Trophoblast cell (in vitro differentiated cells and primary cell): ENCODE results near the gene ADAM15.

Experiments
- DNase-seq, 2 donors: peaks; one replicate each; pipeline ENCODE4 v3.0.0-alpha.2; 2016
- H2AFZ ChIP-seq: 2 replicates; pipeline ENCODE4 v1.6.1; 2013; ENCODE audit warnings: low read length, moderate library complexity, mild to moderate bottlenecking; ENCODE audit not compliant: insufficient read depth, poor library complexity
- H2AK5ac ChIP-seq: 2 replicates; pipeline ENCODE4 v1.6.1; 2013; ENCODE audit warnings: mild to moderate bottlenecking, low read length
- H2BK120ac ChIP-seq: 2 replicates; pipeline ENCODE4 v1.6.1; 2013; ENCODE audit warnings: low read length, mild to moderate bottlenecking, moderate library complexity; ENCODE audit not compliant: insufficient read depth, poor library complexity
- H2BK12ac ChIP-seq: 2 replicates; pipeline ENCODE4 v1.6.1; 2013; ENCODE audit warnings: mild to moderate bottlenecking, low read length, moderate library complexity
- H2BK5ac ChIP-seq: 2 replicates; pipeline ENCODE4 v1.6.1; 2013; ENCODE audit warnings: low read length, low read depth, moderate library complexity, mild to moderate bottlenecking; ENCODE audit not compliant: poor library complexity
- H3K14ac ChIP-seq: 2 replicates; pipeline ENCODE4 v1.6.1; 2013; ENCODE audit warnings: mild to moderate bottlenecking, low read length
- H3K18ac ChIP-seq: 2 replicates; pipeline ENCODE4 v1.6.1; 2013; ENCODE audit warnings: mild to moderate bottlenecking, low read length
- H3K23ac ChIP-seq: 2 replicates; pipeline ENCODE4 v1.6.1; 2013; ENCODE audit warnings: low read length
- H3K27ac ChIP-seq: 2 replicates; pipeline ENCODE4 v1.5.1; 2013; ENCODE audit warnings: low read depth, mild to moderate bottlenecking, inconsistent platforms, low read length, moderate library complexity
- H3K27me3 ChIP-seq: 2 replicates; pipeline ENCODE4 v1.6.1; 2013; ENCODE audit warnings: inconsistent platforms, mild to moderate bottlenecking, low read length, moderate library complexity; ENCODE audit not compliant: insufficient read depth
- H3K36me3 ChIP-seq, 2 experiments: 1 replicate in 1 of 2; 2 replicates in 1 of 2; pipeline ENCODE4 v1.6.1; 2013; ENCODE audit warnings: low read length in 2 of 2, mild to moderate bottlenecking in 2 of 2, moderate library complexity in 1 of 2; ENCODE audit not compliant: insufficient read depth in 2 of 2, control insufficient read depth in 1 of 2
- H3K4ac ChIP-seq: 2 replicates; pipeline ENCODE4 v1.6.1; 2013; ENCODE audit warnings: low read depth, mild to moderate bottlenecking, low read length, moderate library complexity
- H3K4me1 ChIP-seq, 2 experiments: 1 replicate in 1 of 2; 2 replicates in 1 of 2; pipeline ENCODE4 v1.6.1; 2013; ENCODE audit warnings: low read length in 2 of 2, mild to moderate bottlenecking in 2 of 2, moderate library complexity in 1 of 2; ENCODE audit not compliant: insufficient read depth in 2 of 2, control insufficient read depth in 1 of 2
- H3K4me2 ChIP-seq: 2 replicates; pipeline ENCODE4 v1.6.1; 2013; ENCODE audit warnings: inconsistent platforms, mild to moderate bottlenecking, low read length, moderate library complexity
- H3K4me3 ChIP-seq: 2 replicates; pipeline ENCODE4 v1.5.1; 2013; ENCODE audit warnings: mild to moderate bottlenecking, low read depth, low read length, inconsistent platforms
- H3K79me1 ChIP-seq: one replicate; pipeline ENCODE4 v1.6.1; 2013; ENCODE audit warnings: low read length
- H3K79me2 ChIP-seq: 2 replicates; pipeline ENCODE4 v1.6.1; 2013; ENCODE audit warnings: low read length, mild to moderate bottlenecking; ENCODE audit not compliant: control insufficient read depth, insufficient read depth, poor library complexity
- H3K9ac ChIP-seq: 2 replicates; pipeline ENCODE4 v1.6.1; 2013; ENCODE audit warnings: mild to moderate bottlenecking, low read length
- H3K9me3 ChIP-seq: 2 replicates; pipeline ENCODE4 v1.6.1; 2013; ENCODE audit warnings: low read depth, mild to moderate bottlenecking, control low read depth, inconsistent platforms, low read length; ENCODE audit not compliant: insufficient read depth
- H4K12ac ChIP-seq: 2 replicates; pipeline ENCODE4 v1.6.1; 2013; ENCODE audit warnings: low read depth, mild to moderate bottlenecking, low read length, moderate library complexity
- H4K8ac ChIP-seq: 2 replicates; pipeline ENCODE4 v1.6.1; 2013; ENCODE audit warnings: low read depth, mild to moderate bottlenecking, low read length, moderate library complexity
- H4K91ac ChIP-seq: one replicate; pipeline ENCODE4 v1.6.1; 2013; ENCODE audit warnings: low read depth, mild to moderate bottlenecking, low read length, moderate library complexity
- WGBS: extraction: QIAGEN DNeasy Blood & Tissue Kit; methylation state at CpG from one replicate; pipeline ENCODE4 v1.1.7; 2013; ENCODE audit warnings: missing lambda C conversion rate; ENCODE audit not compliant: insufficient read length, insufficient coverage; ENCODE audit errors: extremely low coverage; 5-methylcytosine and 5-hydroxymethylcytosine counted together

The ADAM15 gene

DNA sequence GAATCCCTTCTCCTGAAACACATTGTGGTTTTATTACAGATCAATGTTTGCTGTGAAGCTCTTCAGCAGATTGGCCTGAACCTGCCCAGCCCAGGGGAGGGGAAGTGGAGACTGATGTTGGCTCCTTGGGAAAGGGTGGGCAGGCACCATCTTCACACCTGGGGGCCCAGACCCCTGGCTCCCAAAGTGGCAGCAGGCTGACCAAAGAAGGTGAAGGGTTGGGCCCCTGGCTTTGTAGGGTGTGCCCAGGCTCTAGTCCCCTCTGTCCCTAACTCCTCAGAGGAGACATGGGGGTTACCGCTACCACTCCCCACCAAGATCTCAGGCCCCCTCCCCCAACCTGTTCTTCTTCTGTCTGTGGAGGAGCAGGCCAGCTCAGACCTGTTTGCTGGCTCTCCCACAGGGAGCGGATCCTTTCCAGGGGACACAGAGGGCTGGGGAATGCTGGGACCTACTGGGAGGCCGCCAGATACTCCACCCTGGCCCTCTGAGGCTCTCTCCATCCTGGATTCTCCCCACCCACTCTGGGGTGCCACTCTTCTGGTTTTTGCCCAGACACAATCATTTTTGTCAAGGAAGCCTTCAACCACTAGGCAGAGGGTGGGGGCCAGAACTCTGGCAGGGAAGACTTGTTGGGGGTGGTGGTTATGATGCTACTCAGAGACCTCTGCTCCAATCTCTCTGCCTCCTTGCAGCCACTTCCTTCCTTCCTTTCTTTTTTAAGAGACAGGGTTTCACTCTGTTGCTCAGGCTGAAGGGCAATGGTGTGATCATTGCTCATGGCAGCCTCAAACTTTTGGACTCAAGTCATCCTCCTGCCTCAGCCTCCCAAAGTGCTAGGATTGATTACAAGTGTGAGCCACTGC is 22.5 kb downstream of the ADAM15 start:
- Histone ChIP-seq H3K23ac (no peak overlapping the region), H3K79me1 (no peaks in the 10 kb centered on the region), H3K4me1 (peaks cover 4 to 15% of the 10 kb centered on the region in 2 experiments), H4K12ac (no peak overlapping the region), H2AK5ac (no peak overlapping the region), H4K8ac (no peak overlapping the region), H2AFZ (no peak overlapping the region), H3K14ac (no peak overlapping the region), H3K4ac (no peak overlapping the region), H2BK5ac (no peak overlapping the region), H3K27ac (no peak overlapping the region), H3K9ac (no peak overlapping the region), H3K79me2 (no peaks in the 10 kb centered on the region), H3K27me3 (peaks cover 21% of the 10 kb centered on the region), H4K91ac (no peak overlapping the region), H3K4me3 (no peak overlapping the region), H3K18ac (no peak overlapping the region), H2BK12ac (no peak overlapping the region), H3K9me3 (peaks cover 5% of the 10 kb centered on the region), H3K36me3 (peaks cover 10 to 11% of the 10 kb centered on the region in 2 experiments), H3K4me2 (no peak overlapping the region), H2BK120ac (no peak overlapping the region)
- no CpG with 5 or more reads among the region's 3 CpGs for WGBS
- no peak for DNase-seq

DNA sequence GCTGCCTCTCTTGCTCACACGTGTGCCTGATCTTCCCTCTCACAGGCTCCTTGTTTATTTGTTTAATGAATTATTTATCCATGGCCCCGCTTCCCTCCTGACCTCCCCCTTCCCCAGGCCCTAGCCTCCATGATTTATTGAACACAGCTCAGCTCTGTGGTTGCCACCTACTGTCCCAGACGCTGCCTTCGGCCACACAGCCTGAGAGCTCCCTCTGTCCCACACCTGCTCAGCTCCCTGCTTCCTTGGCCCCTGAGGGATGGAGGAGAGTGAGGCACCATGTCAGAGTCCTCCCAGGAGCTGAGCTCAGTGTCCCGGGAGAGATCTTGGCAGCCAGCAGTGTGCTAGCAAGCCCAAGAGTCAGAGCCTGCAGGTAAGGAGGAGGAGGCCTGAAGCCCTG is 24.4 kb downstream of the ADAM15 start:
- no peak for DNase-seq
- no peak overlapping the region for H3K14ac ChIP-seq
- H3K4me1 ChIP-seq, result peaks cover 11 to 24% of the 10 kb centered on the region in 2 experiments
- no peaks in the 10 kb centered on the region for H3K79me2 ChIP-seq
- no peak overlapping the region for H3K4me2 ChIP-seq
- peaks cover 4% of the 10 kb centered on the region for H3K9me3 ChIP-seq
- no peak overlapping the region for H2AFZ ChIP-seq
- no peak overlapping the region for H3K27ac ChIP-seq
- no peak overlapping the region for H2BK12ac ChIP-seq
- H4K91ac ChIP-seq, result no peak overlapping the region
- H4K12ac ChIP-seq, result no peak overlapping the region
- no peak overlapping the region for H2AK5ac ChIP-seq
- H3K23ac ChIP-seq, result no peak overlapping the region
- H4K8ac ChIP-seq, result no peak overlapping the region
- H3K4me3 ChIP-seq, result no peak overlapping the region
- no peak overlapping the region for H3K18ac ChIP-seq
- no peaks in the 10 kb centered on the region for H3K79me1 ChIP-seq
- no CpG with 5 or more reads among the region's 5 CpGs for WGBS
- no peak overlapping the region for H3K4ac ChIP-seq
- H2BK5ac ChIP-seq, result no peak overlapping the region
- H3K9ac ChIP-seq, result no peak overlapping the region
- H3K27me3 ChIP-seq, result peaks cover 36% of the 10 kb centered on the region
- no peak overlapping the region for H2BK120ac ChIP-seq
- no peaks in the 10 kb centered on the region for H3K36me3 ChIP-seq

DNA sequence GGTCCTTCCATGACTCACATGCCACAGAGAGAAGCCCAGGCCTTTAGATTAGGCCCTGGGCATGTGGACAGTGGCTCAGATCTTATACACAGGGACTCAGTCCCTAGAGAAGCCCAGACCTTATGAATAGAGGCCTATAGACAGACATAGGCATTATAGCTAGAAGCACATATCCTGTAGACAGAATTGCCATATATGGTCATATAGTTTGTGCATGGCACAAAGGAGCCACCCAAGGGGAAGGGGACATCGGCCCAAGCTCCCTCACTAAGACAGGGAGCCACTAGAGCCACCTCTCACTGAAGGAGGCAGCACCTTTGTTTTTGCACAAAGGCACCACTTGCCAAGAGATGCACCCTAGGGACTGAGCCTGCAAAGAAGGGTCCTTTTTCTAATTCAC is 25.3 kb downstream of the ADAM15 start:
- WGBS, result no CpG with 5 or more reads among the region's 1 CpG
- Histone ChIP-seq H2BK5ac (no peak overlapping the region), H2BK12ac (no peak overlapping the region), H3K27ac (no peak overlapping the region), H3K79me2 (no peaks in the 10 kb centered on the region), H2AFZ (no peak overlapping the region), H3K4ac (no peak overlapping the region), H3K9me3 (peaks cover 6% of the 10 kb centered on the region), H3K18ac (no peak overlapping the region), H3K4me1 (peaks cover 11 to 24% of the 10 kb centered on the region in 2 experiments), H3K27me3 (peaks cover 41% of the 10 kb centered on the region), H3K79me1 (no peaks in the 10 kb centered on the region), H3K36me3 (no peaks in the 10 kb centered on the region), H2BK120ac (no peak overlapping the region), H4K12ac (no peak overlapping the region), H3K23ac (no peak overlapping the region), H3K4me3 (no peak overlapping the region), H3K14ac (no peak overlapping the region), H4K8ac (no peak overlapping the region), H2AK5ac (no peak overlapping the region), H4K91ac (no peak overlapping the region), H3K9ac (no peak overlapping the region), H3K4me2 (no peak overlapping the region)
- DNase-seq, result no peak

DNA sequence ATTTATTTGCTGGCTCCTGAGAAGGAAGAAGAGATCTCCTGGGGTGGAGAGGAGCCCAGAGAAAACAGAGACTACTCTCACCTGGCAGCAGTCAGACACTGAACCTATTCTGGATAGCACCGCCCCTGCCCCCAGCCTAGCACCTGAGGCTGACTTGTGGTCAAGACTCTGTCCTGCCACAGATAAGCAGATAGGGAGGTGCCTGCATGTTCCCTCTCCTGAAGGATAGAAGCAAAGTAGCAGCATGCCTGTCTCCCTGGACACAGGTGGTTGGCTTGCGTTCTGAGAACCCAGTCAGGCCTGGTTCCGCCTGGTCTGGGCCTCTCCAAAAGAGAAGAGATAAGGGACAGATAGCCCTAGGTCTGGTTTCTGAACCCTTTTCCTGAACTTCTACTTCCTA is 26.2 kb downstream of the ADAM15 start:
- Histone ChIP-seq H4K91ac (no peak overlapping the region), H3K9me3 (peaks cover 6% of the 10 kb centered on the region), H3K9ac (no peak overlapping the region), H3K4me3 (no peak overlapping the region), H3K36me3 (no peaks in the 10 kb centered on the region), H3K18ac (no peak overlapping the region), H2BK120ac (no peak overlapping the region), H3K27ac (no peak overlapping the region), H3K79me1 (no peaks in the 10 kb centered on the region), H2BK5ac (no peak overlapping the region), H2AFZ (no peak overlapping the region), H2AK5ac (no peak overlapping the region), H3K79me2 (no peaks in the 10 kb centered on the region), H4K12ac (no peak overlapping the region), H3K4ac (no peak overlapping the region), H3K14ac (no peak overlapping the region), H3K4me1 (peaks cover 17 to 29% of the 10 kb centered on the region in 2 experiments), H3K23ac (no peak overlapping the region), H4K8ac (no peak overlapping the region), H2BK12ac (no peak overlapping the region), H3K27me3 (peaks cover 41% of the 10 kb centered on the region), H3K4me2 (no peak overlapping the region)
- no CpG with 5 or more reads among the region's 3 CpGs for WGBS
- DNase-seq, result peak in 1 of 2 donors; percentile 39
